Bronchial epithelial cell (primary cell): ENCODE measurements around the gene CHMP3. TPM values are rescaled to one million over a fixed set of nuclear protein-coding genes. Genes with fewer than 3 reads are reported as not detected.

Experiments used
- DNase-seq: peaks from one replicate; pipeline ENCODE4 v3.0.0-alpha.2; 2010; ENCODE audit warnings: low read depth
- FAIRE-seq: peaks from 2 replicates; lab custom pipeline; 2011; peaks lifted over from hg19 to GRCh38; lab: Jason Lieb, UNC
- H3K27me3 ChIP-seq: 2 replicates; pipeline ENCODE4 v1.5.1; 2011; ENCODE audit warnings: low read length; ENCODE audit not compliant: control insufficient read depth, insufficient read depth
- H3K36me3 ChIP-seq: 2 replicates; pipeline ENCODE4 v1.5.1; 2011; ENCODE audit warnings: low read length; ENCODE audit not compliant: control insufficient read depth, insufficient read depth
- H3K4me3 ChIP-seq: 2 replicates; pipeline ENCODE4 v1.5.1; 2011; ENCODE audit warnings: mild to moderate bottlenecking, low read depth, low read length, control low read depth
- total RNA-seq: library from RNA; depleted of rRNA; stranded (reverse); fragments of >200 nt; gene quantifications from 2 replicates; pipeline ENCODE4 v1.2.1, GENCODE V29; 2014
- TF ChIP-seq, protein P1 (sequence below): IDR thresholded peaks from 2 replicates; pipeline ENCODE4 v1.5.1; 2011; ENCODE audit warnings: mild to moderate bottlenecking, moderate library complexity, low read length, control low read depth, inconsistent platforms; ENCODE audit not compliant: insufficient read depth, severe bottlenecking

The CHMP3 gene
- total RNA-seq, 1 donor from 2014 or later: 60.6 TPM

DNA sequence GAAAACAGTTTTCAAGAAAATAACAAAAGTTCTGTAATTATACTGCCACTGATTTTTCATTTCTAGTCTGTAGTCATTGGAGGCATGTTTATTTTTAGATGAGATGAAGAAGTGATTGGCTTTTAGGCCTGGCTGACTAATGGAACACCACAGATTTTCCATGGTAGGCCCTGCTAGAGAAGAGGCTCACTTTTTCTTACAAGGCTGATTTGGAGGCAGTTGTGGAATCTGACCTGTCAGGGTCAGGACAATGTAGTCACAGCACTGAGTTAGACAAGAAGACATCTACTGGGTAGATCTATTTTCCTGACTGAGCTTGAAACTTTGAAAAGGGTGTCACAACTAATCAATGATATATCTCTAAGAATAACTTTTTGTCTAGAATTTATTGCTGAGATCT is 78.1 kb downstream of the CHMP3 start:
- TF ChIP-seq, protein P1, sequence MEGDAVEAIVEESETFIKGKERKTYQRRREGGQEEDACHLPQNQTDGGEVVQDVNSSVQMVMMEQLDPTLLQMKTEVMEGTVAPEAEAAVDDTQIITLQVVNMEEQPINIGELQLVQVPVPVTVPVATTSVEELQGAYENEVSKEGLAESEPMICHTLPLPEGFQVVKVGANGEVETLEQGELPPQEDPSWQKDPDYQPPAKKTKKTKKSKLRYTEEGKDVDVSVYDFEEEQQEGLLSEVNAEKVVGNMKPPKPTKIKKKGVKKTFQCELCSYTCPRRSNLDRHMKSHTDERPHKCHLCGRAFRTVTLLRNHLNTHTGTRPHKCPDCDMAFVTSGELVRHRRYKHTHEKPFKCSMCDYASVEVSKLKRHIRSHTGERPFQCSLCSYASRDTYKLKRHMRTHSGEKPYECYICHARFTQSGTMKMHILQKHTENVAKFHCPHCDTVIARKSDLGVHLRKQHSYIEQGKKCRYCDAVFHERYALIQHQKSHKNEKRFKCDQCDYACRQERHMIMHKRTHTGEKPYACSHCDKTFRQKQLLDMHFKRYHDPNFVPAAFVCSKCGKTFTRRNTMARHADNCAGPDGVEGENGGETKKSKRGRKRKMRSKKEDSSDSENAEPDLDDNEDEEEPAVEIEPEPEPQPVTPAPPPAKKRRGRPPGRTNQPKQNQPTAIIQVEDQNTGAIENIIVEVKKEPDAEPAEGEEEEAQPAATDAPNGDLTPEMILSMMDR: no peak
- DNase-seq (no peak), FAIRE-seq (no peak)
- Histone ChIP-seq H3K36me3 (peaks cover 43% of the 10 kb centered on the region), H3K4me3 (no peak overlapping the region), H3K27me3 (no peaks in the 10 kb centered on the region)

DNA sequence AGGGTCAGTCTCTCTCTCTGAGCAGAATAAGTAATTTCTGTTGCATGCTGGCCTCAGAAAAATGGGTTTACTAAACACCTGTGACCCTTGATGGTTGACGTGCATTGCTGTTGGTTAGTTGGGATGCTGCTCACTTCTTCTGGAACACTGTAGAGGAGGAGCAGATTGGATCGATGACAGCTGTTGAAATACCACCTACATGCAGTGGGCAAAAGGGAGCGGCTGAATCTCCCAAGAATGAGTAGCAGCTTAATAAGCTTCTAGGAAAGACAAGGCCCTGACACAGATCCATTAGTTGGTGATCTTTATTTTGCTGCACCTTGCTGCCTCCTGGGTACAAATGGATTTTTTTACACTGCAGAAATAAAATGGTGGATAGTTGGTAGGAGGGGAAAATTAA is 78.9 kb downstream of the CHMP3 start:
- DNase-seq: no peak
- H3K27me3 ChIP-seq: no peaks in the 10 kb centered on the region
- peaks cover 42% of the 10 kb centered on the region for H3K36me3 ChIP-seq
- TF ChIP-seq, protein P1: no peak
- no peak overlapping the region for H3K4me3 ChIP-seq
- no peak for FAIRE-seq

DNA sequence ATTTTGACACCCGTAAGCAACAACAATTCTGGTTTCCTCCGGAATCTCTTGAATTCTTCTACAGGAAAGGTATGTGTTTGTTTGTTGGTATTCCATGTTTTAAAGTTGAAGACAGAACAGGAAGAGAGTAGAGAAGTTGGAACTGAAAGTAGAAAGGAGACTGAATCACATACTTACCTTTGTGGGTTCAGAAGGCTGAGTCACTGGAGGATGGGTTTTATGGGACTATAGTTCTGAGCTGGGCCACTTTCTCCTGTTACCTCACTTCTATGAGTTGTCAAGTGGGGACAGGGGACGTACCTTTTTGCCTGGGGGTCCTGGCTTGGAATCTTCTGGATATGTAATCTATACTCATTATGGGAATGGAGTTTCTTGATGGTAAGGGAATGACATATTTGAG is 81.2 kb downstream of the CHMP3 start:
- no peaks in the 10 kb centered on the region for H3K27me3 ChIP-seq
- no peak overlapping the region for H3K4me3 ChIP-seq
- H3K36me3 ChIP-seq: peaks cover 40% of the 10 kb centered on the region
- DNase-seq: peak; percentile 37
- TF ChIP-seq, protein P1: no peak
- no peak for FAIRE-seq

DNA sequence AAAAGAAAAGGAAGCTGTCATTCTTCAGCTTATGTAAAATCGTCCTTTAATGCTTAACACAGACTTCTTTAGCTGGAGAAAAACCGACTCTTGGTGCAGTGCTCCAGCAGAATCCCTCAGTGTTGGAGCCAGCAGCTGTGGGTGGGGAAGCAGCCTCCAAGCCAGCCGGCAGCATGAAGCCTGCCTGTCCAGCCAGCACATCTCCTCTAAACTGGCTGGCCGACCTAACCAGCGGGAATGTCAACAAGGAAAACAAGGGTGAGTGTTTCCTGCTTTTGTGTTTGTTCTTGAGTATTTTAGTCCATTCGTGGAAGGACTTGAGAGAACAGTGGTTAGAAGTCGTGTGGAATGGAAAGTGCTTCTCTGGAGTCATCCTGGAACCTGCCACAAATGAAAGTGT is 83.1 kb downstream of the CHMP3 start:
- FAIRE-seq: no peak

DNA sequence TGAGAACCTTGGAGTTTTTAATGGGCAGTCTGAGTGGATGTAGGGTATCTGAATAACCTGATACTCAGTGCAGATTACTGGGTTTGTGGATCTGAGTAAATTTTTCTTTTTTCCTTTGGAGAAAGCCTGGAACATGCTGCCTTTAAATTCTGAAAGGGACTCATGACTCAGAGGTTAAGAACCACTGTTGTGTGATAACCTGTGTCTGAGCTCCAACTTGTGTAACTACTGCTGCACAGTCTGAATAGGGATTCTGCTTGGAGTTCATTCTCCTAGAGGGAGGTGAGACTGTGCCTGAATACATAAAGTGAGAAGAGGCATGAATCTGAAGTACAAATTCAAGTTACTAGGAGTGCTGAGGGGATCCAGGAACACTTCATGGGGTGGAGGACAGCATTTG is 85.9 kb downstream of the CHMP3 start:
- Histone ChIP-seq H3K27me3 (no peaks in the 10 kb centered on the region), H3K4me3 (no peak overlapping the region), H3K36me3 (peaks cover 33% of the 10 kb centered on the region)
- TF ChIP-seq, protein P1: no peak
- no peak for FAIRE-seq
- peak; percentile 17 for DNase-seq

More for the DNA sequence above, 83.1 kb downstream of the CHMP3 start:
- Histone ChIP-seq H3K27me3 (no peaks in the 10 kb centered on the region), H3K36me3 (peaks cover 41% of the 10 kb centered on the region), H3K4me3 (no peak overlapping the region)
- no peak for DNase-seq
- TF ChIP-seq, protein P1: no peak

DNA sequence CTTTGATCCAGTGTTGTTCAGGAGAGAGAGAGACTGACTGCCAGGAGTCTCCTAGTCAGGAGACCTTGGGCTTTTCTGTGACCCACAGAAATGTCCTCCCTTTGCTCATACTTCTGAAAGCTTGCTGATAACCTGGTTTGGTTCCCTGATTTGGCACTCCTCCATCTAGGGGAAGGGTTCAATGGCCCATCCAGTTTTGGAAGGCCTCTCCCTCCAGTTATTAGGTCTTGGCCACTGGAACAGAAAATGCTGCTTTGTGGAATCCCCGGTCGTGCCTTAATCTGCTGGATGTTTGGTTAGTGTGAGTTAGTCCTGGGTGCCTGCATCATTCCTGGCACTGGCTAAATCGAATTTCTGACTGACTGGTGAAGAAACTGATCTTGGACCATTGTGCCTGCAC is 86.3 kb downstream of the CHMP3 start:
- FAIRE-seq: no peak
- TF ChIP-seq, protein P1: no peak
- no peak for DNase-seq
- Histone ChIP-seq H3K36me3 (peaks cover 30% of the 10 kb centered on the region), H3K27me3 (no peaks in the 10 kb centered on the region), H3K4me3 (no peak overlapping the region)
